GM12878 (cell line): ENCODE results near the gene NAALADL2. TPM values are rescaled to one million over a fixed set of nuclear protein-coding genes. Genes with fewer than 3 reads are reported as not detected.

Source experiments
- ATAC-seq: fragments of 200-7000 bp; cut with Tn5 transposase; 3 replicates; pipeline ENCODE4 v1.9.1; 2020; ENCODE audit warnings: mild to moderate bottlenecking, moderate library complexity
- BruUV-seq: library from RNA; stranded (reverse); fragments of 400-500 nt; replicated peaks from 2 replicates; lab custom pipeline; 2021; lab: Mats Ljungman, UMichigan
- CTCF ChIA-PET: fragments of 300-600 bp; sonication (Branson Sonifier 250); formaldehyde crosslinking; extraction: SDS; loops from one replicate; lab custom pipeline; 2021; ENCODE audit warnings: inconsistent platforms; lab: Yijun Ruan, JAX
- POLR2A ChIA-PET: fragments of 350-600 bp; formaldehyde crosslinking; extraction: SDS; loops from one replicate; lab custom pipeline; 2021; ENCODE audit warnings: inconsistent platforms; lab: Charles Lee
- RAD21 ChIA-PET: fragments of 300-600 bp; sonication (Branson Sonifier 250); formaldehyde crosslinking; loops from one replicate; lab custom pipeline; 2023; ENCODE audit warnings: antibody characterized with exemption; ENCODE audit not compliant: unreplicated experiment; lab: Charles Lee
- SMC1A ChIA-PET: fragments of 300-600 bp; sonication (Branson Sonifier 250); formaldehyde crosslinking; loops from one replicate; lab custom pipeline; 2023; ENCODE audit not compliant: unreplicated experiment, uncharacterized antibody; lab: Charles Lee
- DNase-seq: peaks from one replicate; pipeline ENCODE4 v3.0.0-alpha.2; 2011; ENCODE audit warnings: low read depth, low spot score
- FAIRE-seq: peaks from 3 replicates; lab custom pipeline; 2011; peaks lifted over from hg19 to GRCh38; lab: Jason Lieb, UNC
- H2AFZ ChIP-seq: 2 replicates; pipeline ENCODE4 v1.6.0; 2011; ENCODE audit warnings: low read depth, low read length, control low read depth; ENCODE audit not compliant: control insufficient read depth
- H3K27ac ChIP-seq: 2 replicates; pipeline ENCODE4 v1.5.1; 2011; ENCODE audit warnings: control low read depth; ENCODE audit not compliant: control insufficient read depth, insufficient read depth
- H3K27me3 ChIP-seq, 2 experiments: replicated peaks in 1 of 2; 2 replicates each; pipeline versions ENCODE4 v1.6.0 to v1.6.1; 2011; ENCODE audit warnings: low read length in 1 of 2; ENCODE audit not compliant: control insufficient read depth in 2 of 2, insufficient read depth in 2 of 2
- H3K36me3 ChIP-seq, 2 experiments: 2 replicates each; pipeline ENCODE4 v1.5.1; 2011; ENCODE audit warnings: low read length in 1 of 2; ENCODE audit not compliant: control insufficient read depth in 2 of 2, insufficient read depth in 2 of 2
- H3K4me1 ChIP-seq: 2 replicates; pipeline ENCODE4 v1.6.1; 2011; ENCODE audit warnings: mild to moderate bottlenecking, low read length, moderate library complexity, mixed read lengths; ENCODE audit not compliant: control insufficient read depth, insufficient read depth
- H3K4me2 ChIP-seq: 2 replicates; pipeline ENCODE4 v1.6.0; 2011; ENCODE audit warnings: control low read depth; ENCODE audit not compliant: control insufficient read depth, insufficient read depth
- H3K4me3 ChIP-seq: fragments of 200-600 bp; sonication (generic); 2 replicates; pipeline ENCODE4 v1.5.1; 2016
- H3K79me2 ChIP-seq: 2 replicates; pipeline ENCODE4 v1.6.0; 2011; ENCODE audit warnings: low read length; ENCODE audit not compliant: control insufficient read depth, insufficient read depth
- H3K9ac ChIP-seq: 2 replicates; pipeline ENCODE4 v1.8.0; 2011; ENCODE audit warnings: low read length, control low read depth, mixed read lengths; ENCODE audit not compliant: control insufficient read depth, insufficient read depth
- H3K9me3 ChIP-seq: replicated peaks from 3 replicates; pipeline ENCODE4 v1.5.1; 2011; ENCODE audit warnings: mild to moderate bottlenecking, low read length; ENCODE audit not compliant: control insufficient read depth, insufficient read depth
- H4K20me1 ChIP-seq: 2 replicates; pipeline ENCODE4 v1.6.0; 2011; ENCODE audit not compliant: control insufficient read depth, insufficient read depth
- BCL3 ChIP-seq: IDR thresholded peaks from 2 replicates; pipeline ENCODE4 v1.6.1; 2011; ENCODE audit warnings: borderline replicate concordance, low read depth, mild to moderate bottlenecking, moderate library complexity, low read length; ENCODE audit not compliant: insufficient read depth, poor library complexity, severe bottlenecking
- CHD2 ChIP-seq: IDR thresholded peaks from 2 replicates; pipeline ENCODE4 v1.6.1; 2011; ENCODE audit warnings: low read depth, low read length, improper control_type of control experiment, borderline replicate concordance
- FOXM1 ChIP-seq: IDR thresholded peaks from 2 replicates; pipeline ENCODE4 v1.6.1; 2012; ENCODE audit warnings: low read depth, mild to moderate bottlenecking, inconsistent platforms, low read length, moderate library complexity
- HCFC1 ChIP-seq: fragments of 150-350 bp; IDR thresholded peaks from 2 replicates; pipeline ENCODE4 v1.6.1; 2014; ENCODE audit warnings: low read length
- IRF5 ChIP-seq: fragments of 450-650 bp; IDR thresholded peaks from 2 replicates; pipeline ENCODE4 v1.6.1; 2017; ENCODE audit warnings: borderline replicate concordance
- JUNB ChIP-seq: IDR thresholded peaks from 2 replicates; pipeline ENCODE4 v1.6.1; 2016; ENCODE audit warnings: antibody characterized with exemption, mild to moderate bottlenecking
- JUND ChIP-seq: IDR thresholded peaks from 2 replicates; pipeline ENCODE4 v1.6.1; 2012; ENCODE audit warnings: low read depth, mild to moderate bottlenecking, low read length, improper control_type of control experiment, moderate library complexity
- MTA3 ChIP-seq: IDR thresholded peaks from 2 replicates; pipeline ENCODE4 v1.6.1; 2012; ENCODE audit warnings: low read length, inconsistent platforms, borderline replicate concordance
- NFIC ChIP-seq: IDR thresholded peaks from 2 replicates; pipeline ENCODE4 v1.6.1; 2012; ENCODE audit warnings: low read depth, mild to moderate bottlenecking, inconsistent platforms, low read length, moderate library complexity
- POLR2A ChIP-seq: IDR thresholded peaks from 2 replicates; pipeline ENCODE4 v1.6.1; 2011; ENCODE audit warnings: low read depth, mild to moderate bottlenecking, low read length
- RCOR1 ChIP-seq: conservative IDR thresholded peaks from 2 replicates; pipeline ENCODE4 v1.6.1; 2012; ENCODE audit warnings: low read depth, low read length, improper control_type of control experiment
- RUNX3 ChIP-seq: IDR thresholded peaks from 2 replicates; pipeline ENCODE4 v1.6.1; 2012; ENCODE audit warnings: low read length, inconsistent platforms
- STAT1 ChIP-seq: fragments of 450-650 bp; conservative IDR thresholded peaks from 2 replicates; pipeline ENCODE4 v1.6.1; 2014; ENCODE audit warnings: antibody characterized with exemption, mild to moderate bottlenecking
- STAT3 ChIP-seq: IDR thresholded peaks from 2 replicates; pipeline ENCODE4 v1.6.1; 2011; ENCODE audit warnings: low read depth, low read length, improper control_type of control experiment
- ZBED1 ChIP-seq: IDR thresholded peaks from 2 replicates; pipeline ENCODE4 v1.6.1; 2016; ENCODE audit warnings: borderline replicate concordance
- ZNF217 ChIP-seq: fragments of 450-650 bp; IDR thresholded peaks from 2 replicates; pipeline ENCODE4 v1.6.1; 2017; ENCODE audit warnings: antibody characterized with exemption, mild to moderate bottlenecking
- ZNF24 ChIP-seq: fragments of 450-650 bp; IDR thresholded peaks from 2 replicates; pipeline ENCODE4 v1.6.1; 2017; ENCODE audit warnings: antibody characterized with exemption, mild to moderate bottlenecking
- in situ Hi-C: fragments of 300-500 bp; cut with MboI; formaldehyde crosslinking; loops from 9 replicates; pipeline ENCODE4 v1.14.3; 2018; ENCODE audit warnings: mixed read lengths
- intact Hi-C: fragments of 100-400 bp; cut with micrococcal nuclease; formaldehyde crosslinking; loops from one replicate; pipeline ENCODE4 v1.14.2; 2022; ENCODE audit not compliant: unreplicated experiment
- polyA plus RNA-seq, 11 experiments: library from polyadenylated mRNA; depleted of rRNA in 4 of 11; unstranded in 6 of 11; stranded (reverse) in 5 of 11; fragments of >200 nt; fragmentation: Nextera tagmentation in 4 of 11; fragmentation: Illumina TruSeq in 1 of 11; extraction: Ambion mirVana in 4 of 11; extraction: Trizol in 1 of 11; gene quantifications; 1 replicate in 1 of 11; 2 replicates in 10 of 11; pipeline versions ENCODE4 v1.2.1 to v1.2.3, GENCODE V29; 2011 to 2016; ENCODE audit warnings: inconsistent platforms in 2 of 11, missing spikeins in 2 of 11, low read depth in 1 of 11
- total RNA-seq, 4 experiments: library from RNA; depleted of rRNA in 3 of 4; stranded (reverse); fragments of >200 nt in 3 of 4; fragmentation: Illumina TruSeq in 1 of 4; extraction: Trizol in 1 of 4; gene quantifications; 2 replicates each; pipeline versions ENCODE4 v1.2.1 to v1.2.3, GENCODE V29; 2013 to 2021
- TF ChIP-seq, protein P1 (sequence below): fragments of 450-650 bp; IDR thresholded peaks from 2 replicates; pipeline ENCODE4 v1.6.1; 2016; ENCODE audit warnings: mild to moderate bottlenecking

NAALADL2 gene
- total and polyA plus RNA-seq, 10 of the 15 experiments (the other 5 are each of a cell fraction or from before 2014, with no cell fraction given) = 0.06 to 10.8 (median 0.46) TPM

DNA sequence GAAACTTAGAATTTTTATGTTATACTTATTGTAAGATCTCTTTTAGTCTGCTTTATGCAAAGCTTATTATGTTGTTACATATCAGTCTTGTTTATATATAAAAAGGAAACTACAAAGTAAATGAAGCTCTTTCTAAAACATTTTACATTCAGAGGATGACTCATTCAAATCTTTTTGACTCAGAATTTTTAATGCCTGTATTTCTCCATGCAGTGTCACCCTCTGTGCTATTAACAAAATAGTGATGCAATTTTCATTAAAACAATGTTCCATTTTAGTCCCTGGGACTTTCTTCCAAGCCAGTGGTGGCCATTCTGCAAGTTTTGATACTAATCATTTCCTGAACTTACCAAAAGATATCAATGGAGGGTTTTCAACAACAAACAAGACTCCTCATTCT lies 216.1 kb downstream of the NAALADL2 start:
- intact Hi-C loops (no loop called here), in situ Hi-C loops (no loop called here)
- ChIA-PET POLR2A (no interaction called here), SMC1A (no interaction called here), CTCF (no interaction called here), RAD21 (no interaction called here)
- H3K4me2 ChIP-seq = no peak overlapping the region
- no peak for FAIRE-seq
- H3K9ac ChIP-seq = no peak overlapping the region
- H2AFZ ChIP-seq = no peak overlapping the region
- H3K27me3 ChIP-seq = no peaks in the 10 kb centered on the region
- DNase-seq = no peak
- no peaks in the 10 kb centered on the region for H3K79me2 ChIP-seq
- H4K20me1 ChIP-seq = no peaks in the 10 kb centered on the region
- H3K4me3 ChIP-seq = no peak overlapping the region
- no peak overlapping the region for H3K27ac ChIP-seq
- no peaks in the 10 kb centered on the region for H3K36me3 ChIP-seq
- no peaks in the 10 kb centered on the region for H3K9me3 ChIP-seq
- no peaks in the 10 kb centered on the region for H3K4me1 ChIP-seq
- no peak for TF ChIP-seq HCFC1
- TF ChIP-seq, protein P1, sequence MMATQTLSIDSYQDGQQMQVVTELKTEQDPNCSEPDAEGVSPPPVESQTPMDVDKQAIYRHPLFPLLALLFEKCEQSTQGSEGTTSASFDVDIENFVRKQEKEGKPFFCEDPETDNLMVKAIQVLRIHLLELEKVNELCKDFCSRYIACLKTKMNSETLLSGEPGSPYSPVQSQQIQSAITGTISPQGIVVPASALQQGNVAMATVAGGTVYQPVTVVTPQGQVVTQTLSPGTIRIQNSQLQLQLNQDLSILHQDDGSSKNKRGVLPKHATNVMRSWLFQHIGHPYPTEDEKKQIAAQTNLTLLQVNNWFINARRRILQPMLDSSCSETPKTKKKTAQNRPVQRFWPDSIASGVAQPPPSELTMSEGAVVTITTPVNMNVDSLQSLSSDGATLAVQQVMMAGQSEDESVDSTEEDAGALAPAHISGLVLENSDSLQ = no peak
- peak; percentile 33; the same call in 1 of the 2 replicates for TF ChIP-seq FOXM1
- no peak for TF ChIP-seq ZNF24
- no peak for TF ChIP-seq BCL3
- TF ChIP-seq ZNF217 = no peak
- TF ChIP-seq JUNB = peak; percentile 55; the same call in 1 of the 2 replicates
- TF ChIP-seq RUNX3 = peak; percentile 13; the same call in 1 of the 2 replicates
- peak; percentile 45; the same call in 1 of the 2 replicates for TF ChIP-seq NFIC
- no peak for TF ChIP-seq CHD2
- TF ChIP-seq MTA3 = no peak
- TF ChIP-seq STAT3 = no peak
- no peak for TF ChIP-seq ZBED1
- TF ChIP-seq STAT1 = no peak
- TF ChIP-seq IRF5 = no peak
- TF ChIP-seq RCOR1 = no peak
- no peak for TF ChIP-seq POLR2A
- no peak for TF ChIP-seq JUND
- peak; percentile 33; the same call in 2 of the 3 replicates for ATAC-seq
- no TSS peak for BruUV-seq
